Measurements from ENCODE around the gene AKR1A1. TPM values are rescaled to one million over a fixed set of nuclear protein-coding genes. Genes with fewer than 3 reads are reported as not detected.
A peak's percentile ranks its signal among the peaks of the same experiment; 100 is the strongest.

The AKR1A1 gene
- polyA plus RNA-seq, 3 donors: 219 to 245 (median 219) TPM

GRCh38 chr1:45510036-45510971, 40.3 kb upstream of the AKR1A1 start:
- H3K4me3 ChIP-seq (replicated peaks in 1 of 3; ENCODE audit: low read depth in 2 of 3, low read length in 3 of 3): no peak overlapping the region
- no peak overlapping the region for H3K27ac ChIP-seq (ENCODE audit: low read depth in 1 of 2, low read length in 2 of 2)
- H3K4me1 ChIP-seq (ENCODE audit: control insufficient read depth in 1 of 2, insufficient read depth in 2 of 2, low read length in 2 of 2): no peaks in the 10 kb centered on the region
- H3K9me3 Mint-ChIP-seq: no peaks in the 10 kb centered on the region
- no peak for TF ChIP-seq CTCF (IDR thresholded peaks at IDR 0.05)
- peaks cover 67 to 70% of the 10 kb centered on the region in 2 donors for H3K36me3 Mint-ChIP-seq
- H3K4me1 Mint-ChIP-seq: no peaks in the 10 kb centered on the region
- H3K27me3 ChIP-seq (ENCODE audit: control insufficient read depth in 2 of 2, insufficient read depth in 2 of 2, low read length in 2 of 2): no peaks in the 10 kb centered on the region
- peaks cover 10% of the 10 kb centered on the region for H4K20me1 ChIP-seq (ENCODE audit: insufficient read depth, low read length)
- no peak overlapping the region for H3K9ac ChIP-seq (ENCODE audit: insufficient read depth, low read length, poor library complexity, severe bottlenecking)
- DNase-seq: no peak
- WGBS (ENCODE audit: insufficient coverage): 54% methylated on average over 5 of the region's 9 CpGs
- peaks cover 68 to 81% of the 10 kb centered on the region in 2 donors for H3K36me3 ChIP-seq (replicated peaks in 1 of 2; ENCODE audit: control insufficient read depth in 1 of 2, insufficient read depth in 2 of 2, low read length in 2 of 2)
- intact Hi-C loops (cut with micrococcal nuclease): no loop called here
- H3K27me3 Mint-ChIP-seq (ENCODE audit: low read depth in 3 of 3): no peaks in the 10 kb centered on the region
- H3K9me3 ChIP-seq (replicated peaks in 1 of 2; ENCODE audit: control insufficient read depth in 1 of 2, insufficient read depth in 1 of 2, low read length in 2 of 2): no peaks in the 10 kb centered on the region
- no peak overlapping the region for H3K4me2 ChIP-seq (replicated peaks; ENCODE audit: extremely low read depth, low read length, poor library complexity, severe bottlenecking)
- no peak overlapping the region for H2AFZ ChIP-seq (ENCODE audit: insufficient read depth, low read depth, low read length, poor library complexity, severe bottlenecking)
- H3K4me3 Mint-ChIP-seq: no peak overlapping the region
- peak overlapping the region in 2 of 7 donors; percentile 66 to 81 for H3K27ac Mint-ChIP-seq
- no peaks in the 10 kb centered on the region for H3K79me2 ChIP-seq (ENCODE audit: insufficient read depth, low read length)

- no peaks in the 10 kb centered on the region for H3K4me1 Mint-ChIP-seq
- Histone ChIP-seq H2AFZ (ENCODE audit: insufficient read depth, low read depth, low read length, poor library complexity, severe bottlenecking) (no peak overlapping the region), H3K4me1 (ENCODE audit: control insufficient read depth in 1 of 2, insufficient read depth in 2 of 2, low read length in 2 of 2) (no peaks in the 10 kb centered on the region), H3K27me3 (ENCODE audit: control insufficient read depth in 2 of 2, insufficient read depth in 2 of 2, low read length in 2 of 2) (no peaks in the 10 kb centered on the region), H3K4me2 (replicated peaks; ENCODE audit: extremely low read depth, low read length, poor library complexity, severe bottlenecking) (no peak overlapping the region), H4K20me1 (ENCODE audit: insufficient read depth, low read length) (peaks cover 13% of the 10 kb centered on the region), H3K36me3 (replicated peaks in 1 of 2; ENCODE audit: control insufficient read depth in 1 of 2, insufficient read depth in 2 of 2, low read length in 2 of 2) (peaks cover 74 to 89% of the 10 kb centered on the region in 2 donors), H3K9me3 (replicated peaks in 1 of 2; ENCODE audit: control insufficient read depth in 1 of 2, insufficient read depth in 1 of 2, low read length in 2 of 2) (no peaks in the 10 kb centered on the region), H3K79me2 (ENCODE audit: insufficient read depth, low read length) (no peaks in the 10 kb centered on the region), H3K9ac (ENCODE audit: insufficient read depth, low read length, poor library complexity, severe bottlenecking) (no peak overlapping the region), H3K4me3 (replicated peaks in 1 of 3; ENCODE audit: low read depth in 2 of 3, low read length in 3 of 3) (no peak overlapping the region), H3K27ac (ENCODE audit: low read depth in 1 of 2, low read length in 2 of 2) (no peak overlapping the region)
- no peak overlapping the region for H3K4me3 Mint-ChIP-seq
- peak overlapping the region in 1 of 7 donors; percentile 81 for H3K27ac Mint-ChIP-seq
- DNase-seq: no peak
- H3K36me3 Mint-ChIP-seq: peaks cover 74 to 78% of the 10 kb centered on the region in 2 donors
- TF ChIP-seq CTCF (IDR thresholded peaks at IDR 0.05): no peak
- H3K9me3 Mint-ChIP-seq: no peaks in the 10 kb centered on the region
- 94% methylated on average over 2 of the region's 4 CpGs for WGBS (ENCODE audit: insufficient coverage)
- intact Hi-C loops (cut with micrococcal nuclease): no loop called here
- H3K27me3 Mint-ChIP-seq (ENCODE audit: low read depth in 3 of 3): no peaks in the 10 kb centered on the region
Observed at GRCh38 chr1:45510972-45511527, 39.6 kb upstream of the AKR1A1 start.
